Daoy (cell line): ENCODE results near the gene GLT1D1. TPM values are rescaled to one million over a fixed set of nuclear protein-coding genes. Genes with fewer than 3 reads are reported as not detected.

Experiments used
- DNase-seq: peaks from one replicate; pipeline ENCODE4 v3.0.0-alpha.2; 2015; ENCODE audit warnings: low read depth
- total RNA-seq: library from RNA; depleted of rRNA; stranded (reverse); fragments of >200 nt; shearing (Covaris generic); gene quantifications from 2 replicates; pipeline ENCODE4 v1.2.3, GENCODE V29; 2014

GLT1D1 gene
- total RNA-seq, 1 experiment from 2014 or later: 1.9 TPM

- DNase-seq: no peak
These were observed 421 bp downstream of the GLT1D1 start for GRCh38 chr12:128853600-128854197.

DNA sequence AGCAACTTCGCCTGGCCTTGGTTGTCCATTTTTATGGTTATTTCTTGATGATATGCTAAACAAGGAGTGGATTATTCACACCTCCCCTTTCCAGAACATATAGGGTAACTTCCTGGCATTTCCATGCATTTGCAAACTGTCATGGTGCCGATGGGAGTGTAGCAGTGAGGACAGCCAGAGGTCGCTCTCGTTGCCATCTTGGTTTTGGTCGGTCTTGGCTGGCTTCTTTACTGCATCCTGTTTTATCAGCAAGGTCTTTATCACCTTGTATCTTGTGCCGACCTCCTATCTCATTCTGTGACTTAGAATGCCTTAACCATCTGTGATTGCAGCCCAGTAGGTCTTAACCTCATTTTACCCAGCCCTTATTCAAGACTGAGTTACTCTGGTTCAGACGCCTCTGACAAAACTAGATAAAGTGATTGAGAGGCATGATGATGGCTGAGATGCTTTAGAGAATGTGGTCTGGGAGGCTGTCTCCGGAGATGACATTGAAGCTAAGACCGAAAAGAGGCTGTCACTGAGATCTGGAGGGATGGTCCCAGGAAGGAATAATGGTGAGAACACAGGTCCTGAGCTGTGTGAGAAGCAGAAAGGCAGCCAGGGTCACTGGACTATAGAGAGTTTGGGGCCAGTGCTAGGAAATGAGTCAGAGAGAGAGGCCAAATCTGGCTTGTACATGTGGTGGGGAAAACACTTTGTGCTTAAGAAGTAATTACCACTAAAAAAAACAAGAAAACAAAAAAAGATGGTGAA lies 2.9 kb downstream of the GLT1D1 start:
- no peak for DNase-seq

- DNase-seq: no peak
These were observed 3.5 kb downstream of the GLT1D1 start for GRCh38 chr12:128856791-128857078.

DNA sequence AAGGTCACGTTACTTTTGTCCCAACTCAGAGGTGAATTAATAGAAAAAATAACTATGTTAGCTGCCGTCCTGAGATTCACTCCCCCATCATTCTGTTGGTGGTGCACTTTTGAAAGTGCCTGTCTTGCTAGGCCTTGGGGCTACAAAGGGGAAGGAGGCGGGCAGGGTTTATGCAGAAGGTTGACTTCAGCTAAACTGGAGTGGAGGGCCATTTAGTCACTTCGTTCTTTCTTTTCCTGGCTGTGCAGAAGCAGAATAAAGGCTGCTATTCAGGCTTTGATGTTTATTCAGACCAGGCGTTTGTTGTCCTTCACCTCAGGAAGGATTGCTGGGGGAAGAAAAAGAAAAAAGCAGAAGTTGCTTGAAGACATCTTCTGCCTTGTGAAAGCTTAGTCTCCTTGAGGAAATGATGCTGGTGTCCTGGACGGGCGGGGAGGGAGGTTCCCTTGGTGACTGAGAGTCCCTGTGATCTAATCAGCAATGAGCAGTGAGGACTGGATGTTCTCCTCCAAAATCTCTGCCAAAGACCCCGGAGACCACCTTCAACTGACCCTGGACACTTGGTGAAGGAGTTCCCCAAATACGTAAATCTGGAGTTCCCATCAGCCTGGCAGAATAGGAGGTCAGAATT lies 4.0 kb downstream of the GLT1D1 start:
- no peak for DNase-seq

- no peak for DNase-seq
These were observed 6.0 kb downstream of the GLT1D1 start for GRCh38 chr12:128859311-128859710.

- no peak for DNase-seq
These were observed 8.1 kb downstream of the GLT1D1 start for GRCh38 chr12:128861226-128862016.

DNA sequence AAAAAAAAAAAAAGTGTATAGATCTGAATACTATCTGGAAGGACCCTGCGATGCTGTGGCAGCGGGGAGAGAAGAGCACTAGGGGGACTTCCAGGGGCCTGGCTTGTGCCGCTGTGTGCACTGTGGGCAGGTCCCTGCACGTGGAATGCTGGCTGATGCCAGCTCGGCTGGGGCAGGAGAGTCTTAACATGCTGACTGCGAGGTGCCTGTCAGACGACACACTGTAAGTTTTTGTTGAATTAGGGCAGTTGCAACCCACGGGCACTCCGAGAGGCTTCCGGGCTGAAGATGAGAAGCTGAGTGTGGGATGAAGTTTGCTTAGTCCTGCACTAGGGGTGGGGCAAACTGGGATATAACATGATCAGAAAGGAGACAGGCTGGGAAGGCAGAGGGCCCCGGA lies 10.7 kb downstream of the GLT1D1 start:
- no peak for DNase-seq

- no peak for DNase-seq
These were observed 11.4 kb downstream of the GLT1D1 start for GRCh38 chr12:128864516-128865186.

DNA sequence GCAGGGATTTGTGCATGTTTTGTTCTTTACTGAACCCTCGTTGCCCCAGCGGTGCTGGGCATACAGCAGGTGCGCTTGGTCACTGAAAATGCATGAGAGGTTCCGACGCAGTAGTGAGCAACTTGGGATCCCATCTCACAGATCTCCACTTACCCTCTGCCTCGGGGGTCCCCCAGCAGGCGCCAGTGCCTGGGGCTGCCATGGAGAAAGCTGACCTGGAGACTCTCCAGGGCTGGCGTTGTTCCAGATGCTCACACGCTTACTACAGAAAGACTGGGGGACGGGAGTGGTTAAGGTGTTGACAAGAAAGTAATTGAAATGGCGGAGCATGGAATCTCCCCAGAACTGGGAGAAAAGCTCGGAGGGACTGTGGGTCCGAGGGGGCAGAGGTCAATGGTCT lies 14.2 kb downstream of the GLT1D1 start:
- DNase-seq: no peak

DNA sequence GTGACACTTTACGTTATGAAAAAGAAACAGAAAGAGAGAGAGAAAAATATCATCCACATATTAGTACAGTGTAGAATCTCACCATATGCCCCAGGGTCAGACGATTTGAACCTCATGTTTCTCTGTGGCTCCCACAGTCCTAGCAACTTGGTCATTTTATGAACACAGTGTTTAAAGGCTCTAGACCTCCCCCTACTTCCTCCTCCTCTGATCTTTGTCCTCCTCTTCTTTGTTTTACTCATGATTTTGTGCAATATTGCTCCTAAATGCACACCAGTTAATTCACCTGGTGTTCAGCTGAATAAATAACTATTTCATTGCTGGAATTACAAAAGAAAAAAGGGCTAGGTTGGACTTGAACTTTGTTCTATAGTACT lies 18.2 kb downstream of the GLT1D1 start:
- DNase-seq: no peak

GRCh38 chr12:128872303-128872702 lies 19.0 kb downstream of the GLT1D1 start:
- no peak for DNase-seq

DNA sequence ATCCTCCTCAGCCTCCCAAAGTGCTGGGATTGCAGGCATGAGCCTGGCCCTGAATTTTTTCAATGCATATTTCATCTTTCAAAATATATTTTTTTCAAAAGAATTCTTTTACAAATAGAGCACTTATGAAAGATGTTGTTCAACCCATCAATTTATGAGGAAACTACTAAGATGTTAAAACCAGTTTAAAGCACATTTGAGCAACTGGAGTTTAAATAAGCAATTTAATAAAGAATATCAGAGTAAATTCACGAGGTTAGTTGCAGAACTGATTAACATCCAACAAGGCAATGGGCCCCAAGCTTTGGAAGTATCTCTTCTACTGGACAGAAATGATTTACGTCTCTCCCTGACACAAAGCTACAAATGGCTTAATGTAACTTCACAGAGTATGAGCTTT lies 23.3 kb downstream of the GLT1D1 start:
- no peak for DNase-seq

GRCh38 chr12:128879898-128880764 lies 26.9 kb downstream of the GLT1D1 start:
- no peak for DNase-seq

GRCh38 chr12:128891856-128892255 lies 38.6 kb downstream of the GLT1D1 start:
- no peak for DNase-seq

DNA sequence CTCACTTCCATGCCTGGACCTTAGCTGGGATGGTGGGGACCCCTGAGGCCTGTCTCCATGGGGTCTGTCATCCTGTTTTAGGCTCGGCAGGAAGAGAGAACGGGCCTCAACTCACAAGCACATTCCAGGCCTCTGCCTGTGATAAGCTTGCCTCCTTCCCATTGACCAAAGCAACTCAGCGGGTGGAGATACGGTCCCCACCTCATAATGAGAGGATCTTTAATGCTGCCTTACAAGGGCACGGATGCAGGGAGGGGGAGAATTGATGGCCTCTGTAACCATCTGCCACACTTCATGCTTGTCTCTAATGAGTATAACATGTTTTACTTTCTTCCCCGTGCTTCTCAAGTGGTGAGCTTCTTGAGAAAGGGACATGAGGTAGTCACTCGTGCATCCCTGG lies 50.0 kb downstream of the GLT1D1 start:
- no peak for DNase-seq

GRCh38 chr12:128905003-128905544 lies 51.8 kb downstream of the GLT1D1 start:
- DNase-seq: no peak

DNA sequence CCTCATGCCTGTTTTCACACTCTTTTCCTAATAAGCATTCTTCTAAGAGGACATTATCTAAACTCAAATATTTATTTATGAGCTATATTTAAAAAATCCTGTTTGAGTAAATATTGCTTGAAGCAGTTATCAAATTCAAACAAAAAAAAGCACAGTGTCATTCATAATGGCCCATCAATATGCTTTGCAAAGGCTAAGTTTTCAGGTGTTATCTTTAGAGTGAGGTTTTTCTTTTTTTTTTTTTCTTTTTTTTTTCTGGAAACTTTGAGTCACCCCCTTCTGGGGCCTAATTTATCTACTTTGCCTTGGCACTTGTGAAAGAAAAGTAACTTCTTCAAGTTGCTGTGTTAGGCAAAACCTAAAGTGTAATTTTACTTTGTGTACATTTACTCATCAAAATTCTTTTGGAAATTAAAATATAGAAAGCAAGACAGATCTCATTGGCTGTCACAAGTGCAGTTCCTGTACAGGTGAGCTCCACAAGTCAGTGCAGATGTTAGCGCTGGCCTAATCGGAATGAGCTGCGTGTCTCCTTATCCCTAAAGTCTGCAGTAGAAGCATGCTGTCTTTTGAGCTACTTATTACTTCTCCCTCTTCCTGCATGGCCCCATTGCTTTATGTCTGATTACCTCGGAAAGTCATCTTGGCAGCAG lies 53.3 kb downstream of the GLT1D1 start:
- no peak for DNase-seq

DNA sequence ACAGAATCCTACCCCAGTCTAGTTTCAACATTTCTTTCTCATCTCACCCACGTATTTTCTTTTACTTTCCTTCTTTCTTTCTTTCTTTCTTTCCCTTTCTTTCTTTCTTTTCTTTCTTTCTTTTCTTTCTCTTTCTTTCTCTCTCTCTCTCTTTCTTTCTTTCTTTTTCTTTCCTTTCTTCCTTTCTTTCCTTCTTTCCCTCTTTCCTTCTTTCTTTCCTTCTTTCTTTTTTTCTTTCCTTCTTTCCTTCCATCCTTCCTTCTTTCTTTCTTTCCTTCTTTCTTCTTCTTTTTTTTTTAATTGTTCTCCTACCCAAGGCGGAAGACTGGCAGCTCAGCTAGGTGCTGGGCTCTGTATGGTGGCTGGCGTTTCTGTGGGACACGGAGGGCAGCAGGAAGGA lies 55.0 kb downstream of the GLT1D1 start:
- DNase-seq: no peak

- DNase-seq: no peak
These were observed 56.4 kb downstream of the GLT1D1 start for GRCh38 chr12:128909653-128910052.

DNA sequence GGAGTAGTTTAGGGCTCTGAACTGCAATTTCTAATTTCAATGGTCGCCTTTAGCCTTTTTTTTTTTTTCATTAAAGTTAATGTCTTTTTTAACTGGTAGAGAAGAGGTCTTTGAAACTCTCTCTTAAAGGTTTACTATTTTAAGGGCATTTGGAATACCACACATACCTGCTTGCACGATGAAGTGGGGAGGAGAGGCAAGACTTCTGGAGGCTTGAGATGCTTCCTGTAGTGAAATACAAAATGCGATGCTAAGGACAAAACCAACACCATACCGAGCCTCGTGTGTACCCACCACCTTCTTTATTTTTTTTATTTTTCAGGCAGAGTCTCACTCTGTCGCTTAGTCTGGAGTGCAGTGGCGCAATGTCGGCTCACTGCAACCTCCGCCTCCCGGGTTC lies 57.4 kb downstream of the GLT1D1 start:
- no peak for DNase-seq
